ENCODE data around the gene MED1. TPM values are rescaled to one million over a fixed set of nuclear protein-coding genes. Genes with fewer than 3 reads are reported as not detected.
"Not testable (repeated sequence)": the region's sequence is repeated elsewhere in the genome, so short reads cannot be mapped to it uniquely, and the experiment has no call there.

Gene MED1
- total RNA-seq (45.4 TPM), polyA plus RNA-seq (10 to 100 TPM; 15.8 to 20.2 (median 18.3) TPM)

DNA sequence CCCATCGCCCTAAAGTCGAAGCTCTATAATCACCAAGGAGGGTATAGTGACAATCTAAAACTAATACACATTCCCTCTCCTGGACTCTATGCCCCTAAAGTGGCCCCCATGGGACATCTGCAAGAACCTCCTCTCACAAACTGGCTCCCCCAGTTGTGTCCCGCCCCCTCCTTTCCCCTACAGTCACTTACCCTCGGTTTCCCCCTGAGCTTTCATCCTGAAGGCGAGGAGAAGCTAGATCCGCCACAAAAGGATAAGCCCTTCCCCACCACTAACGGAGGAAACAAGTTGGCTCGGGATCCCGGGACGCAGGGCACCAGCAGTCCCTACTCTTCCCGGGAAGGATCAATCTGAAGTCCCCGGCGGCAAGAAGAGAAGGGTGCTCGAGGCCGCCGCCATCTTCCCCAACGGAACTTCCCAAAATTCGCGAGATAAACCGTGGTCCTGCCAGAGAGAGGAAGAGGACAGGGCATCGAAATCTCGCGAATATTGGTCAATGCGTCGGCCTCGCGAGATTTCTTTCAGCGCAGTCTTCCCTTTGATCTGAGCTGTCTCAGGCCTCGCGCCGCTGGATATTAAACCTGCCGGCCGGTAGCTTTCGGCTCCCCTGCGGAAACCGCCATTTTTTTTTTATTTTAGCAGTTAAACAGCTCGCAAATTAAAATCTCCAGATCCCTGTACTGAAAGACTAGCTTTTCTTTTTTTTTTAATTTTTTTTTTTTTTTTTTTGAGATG, at the start of gene MED1:
Gene MED1 (minus strand): TSS at position 417 of the 735 bp plus-strand sequence. CDS start 201 bp downstream, at position 216.
- peak within 1 kb of the TSS; percentile 95 to 99 (median 96) for H3K4me3 Mint-ChIP-seq
- H3K27ac Mint-ChIP-seq, result peak within 1 kb of the TSS; percentile 99
- H3K27me3 Mint-ChIP-seq, result no peaks in the 10 kb centered on the region
- H3K27me3 ChIP-seq (ENCODE audit: control insufficient read depth, insufficient read depth, low read length), result no peaks in the 10 kb centered on the region
- ATAC-seq (ENCODE audit: low read depth in 2 of 2), result peak; percentile 95 to 97
- peak; percentile 89 to 98 (median 93) for DNase-seq
- H3K9me3 Mint-ChIP-seq, result peaks cover 0 to 1% (median 0%) of the 10 kb centered on the region in 7 donors
- peak within 1 kb of the TSS; percentile 81 for H3K4me3 ChIP-seq (ENCODE audit: low read depth, low read length)
- H3K4me1 Mint-ChIP-seq, result peaks cover 12 to 41% (median 26%) of the 10 kb centered on the region in 4 donors
- H3K9me3 ChIP-seq (ENCODE audit: control insufficient read depth in 2 of 2, low read length in 2 of 2), result no peaks in the 10 kb centered on the region
- peaks cover 4% of the 10 kb centered on the region for H3K36me3 Mint-ChIP-seq
- peaks cover 16% of the 10 kb centered on the region for H3K36me3 ChIP-seq (ENCODE audit: control insufficient read depth, insufficient read depth, low read length)
- H3K27ac ChIP-seq (ENCODE audit: insufficient read depth, low read length, poor library complexity, severe bottlenecking), result peak within 1 kb of the TSS; percentile 91
- H3K4me1 ChIP-seq (ENCODE audit: control insufficient read depth, insufficient read depth, low read length, poor library complexity, severe bottlenecking), result peaks cover 15% of the 10 kb centered on the region

- H3K27me3 Mint-ChIP-seq; H3K4me3 Mint-ChIP-seq; H3K9me3 ChIP-seq (ENCODE audit: control insufficient read depth in 2 of 2, low read length in 2 of 2); DNase-seq; H3K27me3 ChIP-seq (ENCODE audit: control insufficient read depth, insufficient read depth, low read length); H3K9me3 Mint-ChIP-seq; H3K4me3 ChIP-seq (ENCODE audit: low read depth, low read length); H3K4me1 Mint-ChIP-seq; ATAC-seq (ENCODE audit: low read depth in 2 of 2); H3K4me1 ChIP-seq (ENCODE audit: control insufficient read depth, insufficient read depth, low read length, poor library complexity, severe bottlenecking); H3K27ac Mint-ChIP-seq; H3K27ac ChIP-seq (ENCODE audit: insufficient read depth, low read length, poor library complexity, severe bottlenecking): not testable (repeated sequence)
- peaks cover 76% of the 10 kb centered on the region for H3K36me3 ChIP-seq (ENCODE audit: control insufficient read depth, insufficient read depth, low read length)
- peaks cover 24% of the 10 kb centered on the region for H3K36me3 Mint-ChIP-seq
Measured at GRCh38 chr17:39496921-39497320, 45.9 kb upstream of the MED1 start.

- H3K4me1 ChIP-seq (ENCODE audit: control insufficient read depth, insufficient read depth, low read length, poor library complexity, severe bottlenecking), result no peaks in the 10 kb centered on the region
- no peaks in the 10 kb centered on the region for H3K9me3 ChIP-seq (ENCODE audit: control insufficient read depth in 2 of 2, low read length in 2 of 2)
- Mint-ChIP-seq H3K9me3 (no peaks in the 10 kb centered on the region), H3K36me3 (peaks cover 10% of the 10 kb centered on the region), H3K27me3 (no peaks in the 10 kb centered on the region), H3K4me1 (peaks cover 4 to 11% (median 6%) of the 10 kb centered on the region in 4 donors), H3K27ac (no peak overlapping the region), H3K4me3 (no peak overlapping the region)
- DNase-seq (no peak), ATAC-seq (ENCODE audit: low read depth in 2 of 2) (no peak)
- no peak overlapping the region for H3K27ac ChIP-seq (ENCODE audit: insufficient read depth, low read length, poor library complexity, severe bottlenecking)
- no peak overlapping the region for H3K4me3 ChIP-seq (ENCODE audit: low read depth, low read length)
- H3K36me3 ChIP-seq (ENCODE audit: control insufficient read depth, insufficient read depth, low read length), result peaks cover 37% of the 10 kb centered on the region
- H3K27me3 ChIP-seq (ENCODE audit: control insufficient read depth, insufficient read depth, low read length), result no peaks in the 10 kb centered on the region
Measured at GRCh38 chr17:39487946-39488345, 36.9 kb upstream of the MED1 start.

GRCh38 chr17:39487490-39487889, 36.4 kb upstream of the MED1 start:
- not testable (repeated sequence) for H3K27me3 Mint-ChIP-seq; H3K9me3 ChIP-seq (ENCODE audit: control insufficient read depth in 2 of 2, low read length in 2 of 2); H3K4me3 Mint-ChIP-seq; DNase-seq; H3K4me3 ChIP-seq (ENCODE audit: low read depth, low read length); H3K27me3 ChIP-seq (ENCODE audit: control insufficient read depth, insufficient read depth, low read length); H3K27ac ChIP-seq (ENCODE audit: insufficient read depth, low read length, poor library complexity, severe bottlenecking); H3K9me3 Mint-ChIP-seq; H3K4me1 ChIP-seq (ENCODE audit: control insufficient read depth, insufficient read depth, low read length, poor library complexity, severe bottlenecking); ATAC-seq (ENCODE audit: low read depth in 2 of 2)
- H3K36me3 Mint-ChIP-seq, result peaks cover 10% of the 10 kb centered on the region
- peak overlapping the region in 1 of 3 donors; percentile 26 for H3K27ac Mint-ChIP-seq
- H3K4me1 Mint-ChIP-seq, result peaks cover 4 to 11% (median 6%) of the 10 kb centered on the region in 4 donors
- peaks cover 32% of the 10 kb centered on the region for H3K36me3 ChIP-seq (ENCODE audit: control insufficient read depth, insufficient read depth, low read length)

DNA sequence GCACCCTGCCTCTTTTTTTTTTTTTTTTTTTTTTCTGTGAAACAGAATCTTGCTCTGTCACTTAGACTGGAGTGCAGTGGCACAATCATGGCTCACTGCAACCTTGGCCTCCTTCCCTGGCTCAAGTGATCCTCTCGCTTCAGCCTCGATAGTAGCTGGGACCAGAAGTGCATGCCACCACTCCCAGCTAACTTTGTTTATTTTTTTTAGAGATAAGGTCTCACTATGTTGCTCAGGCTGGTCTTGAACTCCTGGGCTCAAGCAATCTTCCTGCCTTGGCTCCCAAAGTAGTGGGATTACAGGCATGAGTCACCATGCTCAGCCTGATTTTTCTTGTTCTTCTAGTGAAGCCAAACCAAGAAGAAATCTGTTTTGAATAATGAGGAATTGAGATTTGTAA, 35.2 kb upstream of the MED1 start:
- H3K4me1 ChIP-seq (ENCODE audit: control insufficient read depth, insufficient read depth, low read length, poor library complexity, severe bottlenecking), result no peaks in the 10 kb centered on the region
- Mint-ChIP-seq H3K27me3 (no peaks in the 10 kb centered on the region), H3K27ac (peak overlapping the region in 1 of 3 donors; percentile 55), H3K4me1 (peaks cover 4 to 11% (median 6%) of the 10 kb centered on the region in 4 donors), H3K9me3 (no peaks in the 10 kb centered on the region), H3K4me3 (no peak overlapping the region), H3K36me3 (peaks cover 10% of the 10 kb centered on the region)
- H3K4me3 ChIP-seq (ENCODE audit: low read depth, low read length), result no peak overlapping the region
- ATAC-seq (ENCODE audit: low read depth in 2 of 2) (no peak), DNase-seq (no peak)
- no peak overlapping the region for H3K27ac ChIP-seq (ENCODE audit: insufficient read depth, low read length, poor library complexity, severe bottlenecking)
- H3K9me3 ChIP-seq (ENCODE audit: control insufficient read depth in 2 of 2, low read length in 2 of 2), result no peaks in the 10 kb centered on the region
- peaks cover 24% of the 10 kb centered on the region for H3K36me3 ChIP-seq (ENCODE audit: control insufficient read depth, insufficient read depth, low read length)
- H3K27me3 ChIP-seq (ENCODE audit: control insufficient read depth, insufficient read depth, low read length), result no peaks in the 10 kb centered on the region

DNA sequence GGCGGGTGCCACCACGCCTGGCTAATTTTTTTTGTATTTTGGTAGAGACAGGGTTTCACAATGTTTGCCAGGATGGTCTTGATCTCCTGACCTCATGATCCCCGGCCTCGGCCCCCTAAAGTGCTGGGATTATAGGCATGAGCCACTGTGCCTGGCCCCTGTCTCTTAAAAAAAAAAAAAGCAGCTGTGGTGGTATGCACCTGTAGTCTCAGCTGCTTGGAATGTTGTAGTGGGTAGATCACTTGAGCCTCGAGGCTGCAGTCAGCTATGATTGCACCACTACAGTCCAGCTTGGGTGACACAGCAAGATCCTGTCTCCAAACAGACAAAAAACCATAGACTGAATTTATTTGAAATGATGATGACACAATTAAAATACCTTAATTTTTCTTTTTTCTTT, 34.5 kb upstream of the MED1 start:
- no peaks in the 10 kb centered on the region for H3K4me1 ChIP-seq (ENCODE audit: control insufficient read depth, insufficient read depth, low read length, poor library complexity, severe bottlenecking)
- ATAC-seq (ENCODE audit: low read depth in 2 of 2), result no peak
- peaks cover 18% of the 10 kb centered on the region for H3K36me3 ChIP-seq (ENCODE audit: control insufficient read depth, insufficient read depth, low read length)

DNA sequence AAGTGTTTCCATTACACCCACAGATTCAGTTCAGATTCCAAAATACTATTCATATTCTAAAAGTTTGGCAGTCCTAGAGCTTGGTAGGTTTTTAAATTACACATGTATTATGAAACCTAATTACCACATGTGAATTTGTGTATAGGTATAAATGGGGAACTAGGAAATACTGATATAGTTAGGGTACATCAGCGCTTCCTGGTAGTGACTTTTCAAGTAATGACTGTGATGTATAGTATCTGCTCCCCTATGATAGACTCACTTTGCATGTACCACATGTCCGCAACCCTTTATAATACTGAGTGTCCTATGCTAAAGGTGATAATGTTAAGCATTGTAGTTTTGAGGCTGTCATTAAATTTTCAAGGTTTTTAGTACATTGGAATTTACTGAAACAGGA, 33.1 kb upstream of the MED1 start:
- Mint-ChIP-seq H3K36me3 (peaks cover 7% of the 10 kb centered on the region), H3K4me3 (no peak overlapping the region), H3K4me1 (peaks cover 4 to 14% (median 6%) of the 10 kb centered on the region in 4 donors), H3K9me3 (no peaks in the 10 kb centered on the region), H3K27ac (no peak overlapping the region), H3K27me3 (no peaks in the 10 kb centered on the region)
- no peaks in the 10 kb centered on the region for H3K4me1 ChIP-seq (ENCODE audit: control insufficient read depth, insufficient read depth, low read length, poor library complexity, severe bottlenecking)
- no peak overlapping the region for H3K4me3 ChIP-seq (ENCODE audit: low read depth, low read length)
- no peak for ATAC-seq (ENCODE audit: low read depth in 2 of 2)
- no peaks in the 10 kb centered on the region for H3K9me3 ChIP-seq (ENCODE audit: control insufficient read depth in 2 of 2, low read length in 2 of 2)
- peaks cover 14% of the 10 kb centered on the region for H3K36me3 ChIP-seq (ENCODE audit: control insufficient read depth, insufficient read depth, low read length)
- no peak overlapping the region for H3K27ac ChIP-seq (ENCODE audit: insufficient read depth, low read length, poor library complexity, severe bottlenecking)
- DNase-seq, result no peak
- H3K27me3 ChIP-seq (ENCODE audit: control insufficient read depth, insufficient read depth, low read length), result no peaks in the 10 kb centered on the region

More for the DNA sequence above, 34.5 kb upstream of the MED1 start:
- H3K4me1 Mint-ChIP-seq, result peaks cover 4 to 11% (median 6%) of the 10 kb centered on the region in 4 donors
- Histone ChIP-seq H3K27ac (ENCODE audit: insufficient read depth, low read length, poor library complexity, severe bottlenecking) (no peak overlapping the region), H3K9me3 (ENCODE audit: control insufficient read depth in 2 of 2, low read length in 2 of 2) (no peaks in the 10 kb centered on the region), H3K4me3 (ENCODE audit: low read depth, low read length) (no peak overlapping the region), H3K27me3 (ENCODE audit: control insufficient read depth, insufficient read depth, low read length) (no peaks in the 10 kb centered on the region)
- no peak overlapping the region for H3K4me3 Mint-ChIP-seq
- DNase-seq, result no peak
- peaks cover 8% of the 10 kb centered on the region for H3K36me3 Mint-ChIP-seq
- H3K27ac Mint-ChIP-seq, result no peak overlapping the region
- no peaks in the 10 kb centered on the region for H3K27me3 Mint-ChIP-seq
- no peaks in the 10 kb centered on the region for H3K9me3 Mint-ChIP-seq

DNA sequence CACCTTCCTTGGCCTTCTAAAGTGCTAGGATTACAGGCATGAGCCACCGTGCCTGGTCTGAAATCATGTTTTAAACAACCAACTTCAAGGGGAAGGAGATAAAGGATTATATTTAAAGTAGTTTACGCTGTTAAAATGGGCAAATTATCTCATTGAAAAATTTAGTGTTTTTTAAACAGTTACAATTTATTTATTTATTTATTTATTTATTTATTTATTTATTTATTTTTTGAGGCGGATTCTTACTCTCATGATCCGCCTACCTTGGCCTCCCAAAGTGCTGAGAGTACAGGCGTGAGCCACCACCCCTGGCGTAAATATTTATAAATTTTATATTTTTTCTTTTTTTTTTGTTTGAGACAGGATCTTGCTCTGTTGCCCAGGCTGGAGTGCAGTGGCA, 32.4 kb upstream of the MED1 start:
- ATAC-seq (ENCODE audit: low read depth in 2 of 2), result no peak
- Mint-ChIP-seq H3K36me3 (peaks cover 8% of the 10 kb centered on the region), H3K4me1 (peaks cover 4 to 14% (median 6%) of the 10 kb centered on the region in 4 donors), H3K27ac (no peak overlapping the region), H3K4me3 (no peak overlapping the region), H3K27me3 (no peaks in the 10 kb centered on the region), H3K9me3 (no peaks in the 10 kb centered on the region)
- no peaks in the 10 kb centered on the region for H3K4me1 ChIP-seq (ENCODE audit: control insufficient read depth, insufficient read depth, low read length, poor library complexity, severe bottlenecking)
- H3K27ac ChIP-seq (ENCODE audit: insufficient read depth, low read length, poor library complexity, severe bottlenecking), result no peak overlapping the region
- no peaks in the 10 kb centered on the region for H3K27me3 ChIP-seq (ENCODE audit: control insufficient read depth, insufficient read depth, low read length)
- peaks cover 17% of the 10 kb centered on the region for H3K36me3 ChIP-seq (ENCODE audit: control insufficient read depth, insufficient read depth, low read length)
- DNase-seq, result no peak
- no peak overlapping the region for H3K4me3 ChIP-seq (ENCODE audit: low read depth, low read length)
- H3K9me3 ChIP-seq (ENCODE audit: control insufficient read depth in 2 of 2, low read length in 2 of 2), result no peaks in the 10 kb centered on the region

Data from CD4-positive, CD25-positive, alpha-beta regulatory T cell (primary cell).